Activated T-cell treated with anti-CD3 and anti-CD28 coated beads, Interleukin-2, amount 50 U/mL, for 1 hour (primary cell): ENCODE measurements around the gene GNG2.

Experiments
- DNase-seq: peaks from one replicate; pipeline ENCODE4 v3.0.0-alpha.2; 2020

Gene GNG2

GRCh38 chr14:51860164-51860824, at the start of gene GNG2:
Gene GNG2 (plus strand): TSS chr14:51860612. CDS start chr14:51950679, 90,067 bp downstream.
- peak; percentile 82 for DNase-seq

GRCh38 chr14:51811706-51812105, 48.7 kb upstream of the GNG2 start:
- DNase-seq = no peak

GRCh38 chr14:51816031-51816430, 44.4 kb upstream of the GNG2 start:
- no peak for DNase-seq

GRCh38 chr14:51817326-51817725, 43.1 kb upstream of the GNG2 start:
- DNase-seq = no peak

- DNase-seq = no peak
Observed at GRCh38 chr14:51818748-51819380, 41.5 kb upstream of the GNG2 start.

GRCh38 chr14:51821822-51822221, 38.6 kb upstream of the GNG2 start:
- no peak for DNase-seq

- DNase-seq = no peak
Observed at GRCh38 chr14:51822499-51822898, 37.9 kb upstream of the GNG2 start.

GRCh38 chr14:51823706-51824105, 36.7 kb upstream of the GNG2 start:
- no peak for DNase-seq

- no peak for DNase-seq
Observed at GRCh38 chr14:51824191-51824590, 36.2 kb upstream of the GNG2 start.

- DNase-seq = no peak
Observed at GRCh38 chr14:51825926-51826325, 34.5 kb upstream of the GNG2 start.

- DNase-seq = peak; percentile 67
Observed at GRCh38 chr14:51828017-51828797, 32.2 kb upstream of the GNG2 start.

GRCh38 chr14:51834240-51834639, 26.2 kb upstream of the GNG2 start:
- DNase-seq = no peak

- DNase-seq = no peak
Observed at GRCh38 chr14:51836417-51836816, 24.0 kb upstream of the GNG2 start.

GRCh38 chr14:51844081-51844881, 16.1 kb upstream of the GNG2 start:
- no peak for DNase-seq

- no peak for DNase-seq
Observed at GRCh38 chr14:51845811-51846210, 14.6 kb upstream of the GNG2 start.

GRCh38 chr14:51846631-51847488, 13.6 kb upstream of the GNG2 start:
- peak; percentile 88 for DNase-seq

- no peak for DNase-seq
Observed at GRCh38 chr14:51847489-51847796, 13.0 kb upstream of the GNG2 start.

- no peak for DNase-seq
Observed at GRCh38 chr14:51848120-51848519, 12.3 kb upstream of the GNG2 start.

GRCh38 chr14:51849097-51849496, 11.3 kb upstream of the GNG2 start:
- DNase-seq = no peak

- no peak for DNase-seq
Observed at GRCh38 chr14:51850651-51851050, 9.8 kb upstream of the GNG2 start.

- no peak for DNase-seq
Observed at GRCh38 chr14:51852541-51852940, 7.9 kb upstream of the GNG2 start.

- DNase-seq = no peak
Observed at GRCh38 chr14:51855234-51855633, 5.2 kb upstream of the GNG2 start.
